ENCODE measurements around the gene ARSB.

DNA sequence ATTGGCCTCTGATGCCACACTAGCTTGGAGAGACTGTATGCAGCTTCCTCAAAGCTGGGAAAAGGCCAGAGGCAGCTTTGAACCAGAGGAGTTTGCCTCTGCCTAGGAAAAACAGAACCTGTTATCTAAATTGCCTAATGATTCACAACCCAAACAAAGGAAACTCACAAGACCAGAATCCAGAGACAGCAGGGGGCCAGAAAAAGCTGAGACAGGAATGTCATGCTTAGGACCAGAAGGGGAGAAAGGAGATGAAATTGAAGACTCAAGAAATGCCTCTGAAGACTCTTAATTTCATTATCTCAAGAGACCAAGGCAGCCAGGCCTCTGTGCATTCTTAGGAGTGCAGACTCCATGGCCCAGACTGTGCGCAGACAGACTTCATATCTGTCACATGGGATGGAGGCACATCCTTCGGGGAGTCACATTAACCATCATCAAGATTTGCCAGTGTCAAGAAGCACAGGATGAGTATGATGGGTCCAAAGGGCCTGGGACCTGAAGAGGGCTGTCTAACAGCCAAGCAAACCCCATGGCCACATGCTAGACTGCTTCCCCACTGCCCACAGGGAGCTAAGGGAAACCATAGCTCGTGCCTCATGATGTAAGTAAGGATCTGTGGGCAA is 57.3 kb downstream of the ARSB start:
- TF ChIP-seq, protein P1, sequence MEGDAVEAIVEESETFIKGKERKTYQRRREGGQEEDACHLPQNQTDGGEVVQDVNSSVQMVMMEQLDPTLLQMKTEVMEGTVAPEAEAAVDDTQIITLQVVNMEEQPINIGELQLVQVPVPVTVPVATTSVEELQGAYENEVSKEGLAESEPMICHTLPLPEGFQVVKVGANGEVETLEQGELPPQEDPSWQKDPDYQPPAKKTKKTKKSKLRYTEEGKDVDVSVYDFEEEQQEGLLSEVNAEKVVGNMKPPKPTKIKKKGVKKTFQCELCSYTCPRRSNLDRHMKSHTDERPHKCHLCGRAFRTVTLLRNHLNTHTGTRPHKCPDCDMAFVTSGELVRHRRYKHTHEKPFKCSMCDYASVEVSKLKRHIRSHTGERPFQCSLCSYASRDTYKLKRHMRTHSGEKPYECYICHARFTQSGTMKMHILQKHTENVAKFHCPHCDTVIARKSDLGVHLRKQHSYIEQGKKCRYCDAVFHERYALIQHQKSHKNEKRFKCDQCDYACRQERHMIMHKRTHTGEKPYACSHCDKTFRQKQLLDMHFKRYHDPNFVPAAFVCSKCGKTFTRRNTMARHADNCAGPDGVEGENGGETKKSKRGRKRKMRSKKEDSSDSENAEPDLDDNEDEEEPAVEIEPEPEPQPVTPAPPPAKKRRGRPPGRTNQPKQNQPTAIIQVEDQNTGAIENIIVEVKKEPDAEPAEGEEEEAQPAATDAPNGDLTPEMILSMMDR (IDR thresholded peaks at IDR 0.05; ENCODE audit: low read length) = no peak
- TF ChIP-seq EZH2 (IDR thresholded peaks at IDR 0.05; ENCODE audit: borderline replicate concordance, low read length) = no peak

Measured in OCI-LY1 (cell line).